H9 (cell line): ENCODE results near the gene BMPR1A. TPM values are rescaled to one million over a fixed set of nuclear protein-coding genes. Genes with fewer than 3 reads are reported as not detected.

ENCODE experiments used
- DNase-seq: peaks from one replicate; pipeline ENCODE4 v3.0.0-alpha.2; 2017
- H2AFZ ChIP-seq: one replicate; pipeline ENCODE4 v1.6.1; 2013; ENCODE audit warnings: mild to moderate bottlenecking, low read length, control low read depth, moderate library complexity
- H2AK5ac ChIP-seq: 2 replicates; pipeline ENCODE4 v1.6.1; 2013; ENCODE audit warnings: low read length, control low read depth, mixed read lengths; ENCODE audit not compliant: insufficient read length
- H2BK120ac ChIP-seq: one replicate; pipeline ENCODE4 v1.6.1; 2013; ENCODE audit warnings: low read depth, mild to moderate bottlenecking, low read length, control low read depth, inconsistent platforms; ENCODE audit not compliant: poor library complexity, severe bottlenecking
- H2BK12ac ChIP-seq: 2 replicates; pipeline ENCODE4 v1.6.1; 2013; ENCODE audit warnings: low read length, control low read depth, mixed read lengths, low read depth; ENCODE audit not compliant: insufficient read length
- H2BK15ac ChIP-seq: 2 replicates; pipeline ENCODE4 v1.6.1; 2013; ENCODE audit warnings: low read depth, low read length, control low read depth
- H2BK20ac ChIP-seq: one replicate; pipeline ENCODE4 v1.6.1; 2013; ENCODE audit warnings: low read depth, mild to moderate bottlenecking, low read length, control low read depth, inconsistent platforms; ENCODE audit not compliant: poor library complexity, severe bottlenecking
- H2BK5ac ChIP-seq: 2 replicates; pipeline ENCODE4 v1.6.1; 2013; ENCODE audit warnings: low read length, control low read depth, mixed read lengths; ENCODE audit not compliant: insufficient read length
- H3K14ac ChIP-seq: 2 replicates; pipeline ENCODE4 v1.6.1; 2013; ENCODE audit warnings: low read length, control low read depth; ENCODE audit not compliant: insufficient read depth
- H3K18ac ChIP-seq: 2 replicates; pipeline ENCODE4 v1.6.1; 2013; ENCODE audit warnings: low read depth, mild to moderate bottlenecking, mixed read lengths, low read length, control low read depth; ENCODE audit not compliant: insufficient read length
- H3K23ac ChIP-seq: 2 replicates; pipeline ENCODE4 v1.6.1; 2013; ENCODE audit warnings: low read length, control low read depth, mixed read lengths, low read depth; ENCODE audit not compliant: insufficient read length
- H3K23me2 ChIP-seq: 2 replicates; pipeline ENCODE4 v1.6.1; 2013; ENCODE audit warnings: low read depth, mild to moderate bottlenecking, mixed read lengths, low read length, control low read depth; ENCODE audit not compliant: insufficient read length, poor library complexity, severe bottlenecking
- H3K27ac ChIP-seq: 2 replicates; pipeline ENCODE4 v1.5.1; 2013; ENCODE audit warnings: low read length, control low read depth, mixed read lengths, low read depth; ENCODE audit not compliant: insufficient read length
- H3K27me3 ChIP-seq: 2 replicates; pipeline ENCODE4 v1.6.1; 2013; ENCODE audit warnings: low read length, control low read depth, inconsistent platforms; ENCODE audit not compliant: insufficient read depth
- H3K4ac ChIP-seq: 2 replicates; pipeline ENCODE4 v1.6.1; 2013; ENCODE audit warnings: low read depth, mild to moderate bottlenecking, control low read depth, inconsistent platforms, low read length, moderate library complexity
- H3K4me1 ChIP-seq: 2 replicates; pipeline ENCODE4 v1.6.1; 2013; ENCODE audit warnings: low read length, control low read depth, inconsistent platforms; ENCODE audit not compliant: insufficient read depth
- H3K4me2 ChIP-seq: 2 replicates; pipeline ENCODE4 v1.6.1; 2013; ENCODE audit warnings: low read length, control low read depth, mixed read lengths; ENCODE audit not compliant: insufficient read length, insufficient read depth
- H3K56ac ChIP-seq: 2 replicates; pipeline ENCODE4 v1.6.1; 2013; ENCODE audit warnings: low read depth, mild to moderate bottlenecking, mixed read lengths, low read length, control low read depth; ENCODE audit not compliant: insufficient read length
- H3K79me1 ChIP-seq: 2 replicates; pipeline ENCODE4 v1.6.1; 2013; ENCODE audit warnings: low read depth, mild to moderate bottlenecking, moderate library complexity, low read length, control low read depth, inconsistent platforms; ENCODE audit not compliant: insufficient read depth, poor library complexity, severe bottlenecking
- H3K79me2 ChIP-seq: 2 replicates; pipeline ENCODE4 v1.6.1; 2013; ENCODE audit warnings: low read length, control low read depth, inconsistent platforms; ENCODE audit not compliant: insufficient read depth
- H3K9ac ChIP-seq: 2 replicates; pipeline ENCODE4 v1.6.1; 2013; ENCODE audit warnings: low read length, control low read depth, mixed read lengths; ENCODE audit not compliant: insufficient read length; ENCODE audit errors: extremely low read depth
- H3K9me3 ChIP-seq: one replicate; pipeline ENCODE4 v1.6.1; 2013; ENCODE audit warnings: low read depth, low read length, inconsistent platforms; ENCODE audit not compliant: control insufficient read depth
- H3T11ph ChIP-seq: one replicate; pipeline ENCODE4 v1.6.1; 2013; ENCODE audit warnings: mild to moderate bottlenecking, low read length, control low read depth, inconsistent platforms
- H4K20me1 ChIP-seq: one replicate; pipeline ENCODE4 v1.6.1; 2013; ENCODE audit not compliant: control insufficient read depth, insufficient read length, insufficient read depth
- H4K5ac ChIP-seq: 2 replicates; pipeline ENCODE4 v1.6.1; 2013; ENCODE audit warnings: low read depth, mild to moderate bottlenecking, mixed read lengths, low read length, control low read depth; ENCODE audit not compliant: insufficient read length
- H4K8ac ChIP-seq: replicated peaks from 2 replicates; pipeline ENCODE4 v1.6.1; 2013; ENCODE audit warnings: low read length, control low read depth, mixed read lengths, low read depth; ENCODE audit not compliant: insufficient read length
- H4K91ac ChIP-seq: 2 replicates; pipeline ENCODE4 v1.6.1; 2013; ENCODE audit warnings: low read depth, mild to moderate bottlenecking, moderate library complexity, mixed read lengths, low read length, control low read depth; ENCODE audit not compliant: insufficient read length
- H3K27ac Mint-ChIP-seq, 3 experiments: 2 replicates in 2 of 3; 3 replicates in 1 of 3; pipeline ENCODE4 v1.8.0; 2020 to 2021; ENCODE audit warnings: mixed read lengths in 3 of 3, mild to moderate bottlenecking in 1 of 3, moderate library complexity in 1 of 3
- H3K27me3 Mint-ChIP-seq: 2 replicates; pipeline ENCODE4 v1.8.0; 2021; ENCODE audit warnings: low read depth, mild to moderate bottlenecking, moderate library complexity, mixed read lengths
- H3K36me3 Mint-ChIP-seq, 3 experiments: 2 replicates in 2 of 3; 3 replicates in 1 of 3; pipeline ENCODE4 v1.8.0; 2020 to 2021; ENCODE audit warnings: low read depth in 3 of 3, mixed read lengths in 3 of 3; ENCODE audit not compliant: insufficient read depth in 1 of 3
- H3K4me1 Mint-ChIP-seq, 2 experiments: 2 replicates each; pipeline ENCODE4 v1.8.0; 2020; ENCODE audit warnings: mixed read lengths in 2 of 2
- H3K4me3 Mint-ChIP-seq, 2 experiments: 2 replicates in 1 of 2; 3 replicates in 1 of 2; pipeline ENCODE4 v1.8.0; 2020 to 2021; ENCODE audit warnings: mild to moderate bottlenecking in 2 of 2, mixed read lengths in 2 of 2, moderate library complexity in 1 of 2
- H3K9me3 Mint-ChIP-seq, 2 experiments: 2 replicates in 1 of 2; 3 replicates in 1 of 2; pipeline ENCODE4 v1.8.0; 2020; ENCODE audit warnings: mild to moderate bottlenecking in 2 of 2, mixed read lengths in 2 of 2, moderate library complexity in 1 of 2
- CTCF ChIP-seq: fragments of 200-600 bp; sonication (generic); conservative IDR thresholded peaks from 3 replicates; pipeline ENCODE4 v1.8.0; 2021; ENCODE audit warnings: antibody characterized with exemption, mild to moderate bottlenecking
- WGBS: extraction: QIAGEN DNeasy Blood & Tissue Kit; methylation state at CpG from one replicate; pipeline ENCODE4 v1.1.7; 2013; ENCODE audit warnings: missing lambda C conversion rate, low lambda C conversion rate, mixed read lengths; ENCODE audit not compliant: insufficient read length; ENCODE audit errors: extremely low coverage; 5-methylcytosine and 5-hydroxymethylcytosine counted together
- total RNA-seq: library from RNA; stranded (reverse); gene quantifications from 2 replicates; pipeline ENCODE4 v1.2.1, GENCODE V29; 2021

The BMPR1A gene
- total RNA-seq, 1 experiment from 2014 or later, result 138 TPM

- Histone ChIP-seq H2AFZ (no peak overlapping the region), H3K79me1 (no peaks in the 10 kb centered on the region), H3K79me2 (peaks cover 17% of the 10 kb centered on the region; the same call in 1 of the 2 replicates), H3K18ac (no peak overlapping the region), H3K4me2 (no peak overlapping the region), H2BK12ac (no peak overlapping the region), H2BK15ac (no peak overlapping the region), H3K4ac (no peak overlapping the region), H2BK120ac (no peak overlapping the region), H3K9ac (no peak overlapping the region), H3K9me3 (no peaks in the 10 kb centered on the region), H3K23me2 (no peaks in the 10 kb centered on the region), H3K4me1 (peaks cover 2% of the 10 kb centered on the region; the same call in 1 of the 2 replicates), H2BK20ac (no peak overlapping the region), H3K14ac (no peak overlapping the region), H4K5ac (no peak overlapping the region), H3T11ph (no peak overlapping the region), H3K27me3 (no peaks in the 10 kb centered on the region), H3K56ac (no peak overlapping the region), H3K23ac (no peak overlapping the region), H4K91ac (no peak overlapping the region), H4K8ac (no peak overlapping the region), H3K27ac (peak overlapping the region; percentile 28), H2BK5ac (no peak overlapping the region), H2AK5ac (no peak overlapping the region), H4K20me1 (no peaks in the 10 kb centered on the region)
- no peaks in the 10 kb centered on the region for H3K9me3 Mint-ChIP-seq
- no peaks in the 10 kb centered on the region for H3K27me3 Mint-ChIP-seq
- no CpG with 5 or more reads among the region's 4 CpGs for whole genome bisulfite sequencing
- peak overlapping the region in 2 of 3 experiments; percentile 42 to 52; a peak in 4 of 7 replicates for H3K27ac Mint-ChIP-seq
- H3K4me3 Mint-ChIP-seq, result no peak overlapping the region; a peak in 1 of 5 replicates
- no peak for DNase-seq
- TF ChIP-seq CTCF, result no peak
- H3K36me3 Mint-ChIP-seq, result peaks cover 2 to 7% (median 4%) of the 10 kb centered on the region in 3 experiments; a peak in 3 of 7 replicates
- peaks cover 32 to 35% of the 10 kb centered on the region in 2 experiments for H3K4me1 Mint-ChIP-seq
Observed at GRCh38 chr10:86793696-86794095, 37.3 kb downstream of the BMPR1A start.
